BJ (cell line): ENCODE results near the gene VPS25. TPM values are rescaled to one million over a fixed set of nuclear protein-coding genes. Genes with fewer than 3 reads are reported as not detected.
A peak's percentile ranks its signal among the peaks of the same experiment; 100 is the strongest.

ENCODE experiments used
- CTCF ChIA-PET: fragments of 350-600 bp; formaldehyde crosslinking; extraction: SDS; loops from one replicate; lab custom pipeline; 2021; ENCODE audit warnings: antibody characterized with exemption, inconsistent platforms; lab: Yijun Ruan, JAX
- POLR2A ChIA-PET: fragments of 300-600 bp; sonication (Branson Sonifier 250); formaldehyde crosslinking; extraction: SDS; loops from one replicate; lab custom pipeline; 2021; ENCODE audit warnings: antibody characterized with exemption; lab: Charles Lee
- DNase-seq: peaks from one replicate; pipeline ENCODE4 v3.0.0-alpha.2; 2011; ENCODE audit warnings: low read depth
- H3K27me3 ChIP-seq: 2 replicates; pipeline ENCODE4 v1.6.0; 2011; ENCODE audit warnings: low read length; ENCODE audit not compliant: control insufficient read depth, insufficient read depth
- H3K36me3 ChIP-seq: 2 replicates; pipeline ENCODE4 v1.5.1; 2011; ENCODE audit warnings: low read length; ENCODE audit not compliant: control insufficient read depth, insufficient read depth
- H3K4me3 ChIP-seq: 2 replicates; pipeline ENCODE4 v1.5.1; 2011; ENCODE audit warnings: low read depth, mild to moderate bottlenecking, control low read depth, low read length
- CTCF ChIP-seq: IDR thresholded peaks from 2 replicates; pipeline ENCODE4 v1.5.1; 2011; ENCODE audit warnings: low read depth, mild to moderate bottlenecking, control low read depth, inconsistent platforms, low read length, moderate library complexity; ENCODE audit not compliant: insufficient read depth
- polyA plus RNA-seq: library from polyadenylated mRNA; depleted of rRNA; stranded (reverse); fragments of >200 nt; gene quantifications from 2 replicates; pipeline ENCODE4 v1.2.3, GENCODE V29; 2011

VPS25 gene
- polyA plus RNA-seq, 1 experiment: 181 TPM

- DNase-seq: peak; percentile 26
- no peaks in the 10 kb centered on the region for H3K27me3 ChIP-seq
- no peak for TF ChIP-seq CTCF
- POLR2A ChIA-PET: interaction anchor here (0.9 kb wide), 1 partner anchor 9 kb away, joined by 3 read pairs; the partner anchor contains the start of gene BECN1
- H3K4me3 ChIP-seq: no peak overlapping the region
- CTCF ChIA-PET: interaction anchor here (0.5 to 1.8 kb wide), 5 partner anchors 9 to 206 kb away, joined by 3 to 7 read pairs (median 3); partner anchors contain the start of genes BECN1, RETREG3 and TUBG1
- H3K36me3 ChIP-seq: peaks cover 28% of the 10 kb centered on the region
These were observed 41.6 kb downstream of the VPS25 start for GRCh38 chr17:42814633-42815399.

GRCh38 chr17:42817866-42818265 is 44.6 kb downstream of the VPS25 start:
- no peak for TF ChIP-seq CTCF
- Histone ChIP-seq H3K4me3 (no peak overlapping the region), H3K27me3 (no peaks in the 10 kb centered on the region), H3K36me3 (peaks cover 25% of the 10 kb centered on the region)
- CTCF ChIA-PET: interaction anchor here (2.2 to 3.5 kb wide), 2 partner anchors 15 to 91 kb away, joined by 5 to 20 read pairs; no protein-coding TSS in a partner anchor
- POLR2A ChIA-PET: interaction anchor here (0.6 kb wide), 1 partner anchor 8 kb away, joined by 3 read pairs; no protein-coding TSS in a partner anchor
- no peak for DNase-seq

GRCh38 chr17:42818379-42818778 is 45.1 kb downstream of the VPS25 start:
- CTCF ChIA-PET: interaction anchor here (0.9 to 3.5 kb wide), 3 partner anchors 9 to 92 kb away, joined by 4 to 20 read pairs (median 5); no protein-coding TSS in a partner anchor
- POLR2A ChIA-PET: no interaction called here
- Histone ChIP-seq H3K36me3 (peaks cover 25% of the 10 kb centered on the region), H3K27me3 (no peaks in the 10 kb centered on the region), H3K4me3 (no peak overlapping the region)
- DNase-seq: no peak
- no peak for TF ChIP-seq CTCF

GRCh38 chr17:42819939-42820535 is 46.8 kb downstream of the VPS25 start:
- peak; percentile 74 for TF ChIP-seq CTCF
- Histone ChIP-seq H3K4me3 (no peak overlapping the region), H3K27me3 (no peaks in the 10 kb centered on the region), H3K36me3 (peaks cover 20% of the 10 kb centered on the region)
- POLR2A ChIA-PET: no interaction called here
- CTCF ChIA-PET: interaction anchor here (0.7 to 3.5 kb wide), 17 partner anchors 10 to 241 kb away, joined by 3 to 20 read pairs (median 3); partner anchors contain the start of genes AOC2, CNTD1 and COA3
- DNase-seq: no peak

GRCh38 chr17:42821176-42821575 is 47.9 kb downstream of the VPS25 start:
- no peak overlapping the region for H3K4me3 ChIP-seq
- ChIA-PET POLR2A (no interaction called here), CTCF (interaction anchor here (0.7 to 4.1 kb wide), 5 partner anchors 10 to 95 kb away, joined by 3 to 34 read pairs (median 5); partner anchors contain the start of gene PSME3)
- TF ChIP-seq CTCF: no peak
- H3K27me3 ChIP-seq: no peaks in the 10 kb centered on the region
- no peak for DNase-seq
- H3K36me3 ChIP-seq: peaks cover 17% of the 10 kb centered on the region
